Gastroesophageal sphincter (tissue), 3 donors: ENCODE measurements around the gene SRPX2.

Source experiments
- CTCF ChIP-seq, 4 experiments: fragments of 200-600 bp in 2 of 4; fragments of 450-650 bp in 2 of 4; sonication (generic) in 1 of 4; IDR thresholded peaks; one replicate each; pipeline ENCODE4 v1.5.1; 2017 to 2019; ENCODE audit warnings: antibody characterized with exemption in 4 of 4, mild to moderate bottlenecking in 2 of 4, moderate library complexity in 2 of 4
- POLR2A ChIP-seq, 2 donors: fragments of 450-650 bp; IDR thresholded peaks; one replicate each; pipeline ENCODE4 v1.6.1; 2017; ENCODE audit warnings: antibody characterized with exemption in 2 of 2, mild to moderate bottlenecking in 2 of 2, moderate library complexity in 1 of 2
- POLR2AphosphoS5 ChIP-seq: sonication (generic); formaldehyde crosslinking; IDR thresholded peaks from one replicate; pipeline ENCODE4 v1.6.1; 2017; ENCODE audit warnings: antibody characterized with exemption

- TF ChIP-seq POLR2AphosphoS5 (no peak), CTCF (IDR thresholded peaks at IDR 0.05) (no peak), POLR2A (IDR thresholded peaks at IDR 0.05) (no peak)
These were observed 60.7 kb downstream of the SRPX2 start for GRCh38 chrX:100704581-100705203.
